OCI-LY7 (cell line): ENCODE results near the gene SRSF12. TPM values are rescaled to one million over a fixed set of nuclear protein-coding genes. Genes with fewer than 3 reads are reported as not detected.

Experiments used
- BruUV-seq: library from RNA; stranded (reverse); fragments of 400-500 nt; replicated peaks from 2 replicates; lab custom pipeline; 2021; lab: Mats Ljungman, UMichigan
- CTCF ChIA-PET: fragments of 300-600 bp; sonication (Branson Sonifier 250); formaldehyde crosslinking; loops from one replicate; lab custom pipeline; 2022; ENCODE audit warnings: antibody characterized with exemption; ENCODE audit not compliant: unreplicated experiment; lab: Charles Lee
- POLR2A ChIA-PET: fragments of 300-600 bp; sonication (Branson Sonifier 250); formaldehyde crosslinking; loops from one replicate; lab custom pipeline; 2022; ENCODE audit warnings: antibody characterized with exemption; lab: Charles Lee
- DNase-seq: peaks from one replicate; pipeline ENCODE4 v3.0.0-alpha.2; 2015; ENCODE audit warnings: low spot score
- H2AFZ ChIP-seq: fragments of 200-600 bp; sonication (generic), shearing (Covaris generic); 2 replicates; pipeline ENCODE4 v1.6.1; 2014; ENCODE audit warnings: mild to moderate bottlenecking, antibody characterized with exemption, low read length, moderate library complexity
- H3K27ac ChIP-seq: fragments of 200-600 bp; sonication (generic); 2 replicates; pipeline ENCODE4 v1.5.1; 2014; ENCODE audit warnings: mixed run types, low read depth, mild to moderate bottlenecking, moderate library complexity, low read length, inconsistent platforms; ENCODE audit not compliant: poor library complexity, severe bottlenecking
- H3K36me3 ChIP-seq: fragments of 200-600 bp; sonication (generic); 2 replicates; pipeline ENCODE4 v1.6.1; 2014; ENCODE audit warnings: mild to moderate bottlenecking, antibody characterized with exemption, low read length, moderate library complexity, mixed read lengths; ENCODE audit not compliant: insufficient read depth
- H3K4me1 ChIP-seq: fragments of 200-600 bp; sonication (generic); 2 replicates; pipeline ENCODE4 v1.5.1; 2014; ENCODE audit warnings: mild to moderate bottlenecking, low read length; ENCODE audit not compliant: insufficient read depth, poor library complexity, severe bottlenecking
- H3K4me2 ChIP-seq: fragments of 200-600 bp; sonication (generic); 2 replicates; pipeline ENCODE4 v1.6.1; 2014; ENCODE audit warnings: mild to moderate bottlenecking, low read length
- H3K4me3 ChIP-seq: fragments of 200-600 bp; sonication (generic); 2 replicates; pipeline ENCODE4 v1.5.1; 2014; ENCODE audit warnings: mild to moderate bottlenecking, low read depth, low read length; ENCODE audit not compliant: poor library complexity, severe bottlenecking
- H3K79me2 ChIP-seq: fragments of 200-600 bp; sonication (generic); 2 replicates; pipeline ENCODE4 v1.6.1; 2016; ENCODE audit warnings: low read depth, mild to moderate bottlenecking, low read length, moderate library complexity, mixed read lengths; ENCODE audit not compliant: insufficient read depth
- H3K9me2 ChIP-seq: fragments of 200-600 bp; sonication (generic); 2 replicates; pipeline ENCODE4 v1.6.1; 2016; ENCODE audit warnings: mild to moderate bottlenecking, low read length, mixed read lengths; ENCODE audit not compliant: insufficient read depth
- H3K9me3 ChIP-seq: fragments of 200-600 bp; sonication (generic); 2 replicates; pipeline ENCODE4 v1.6.1; 2014; ENCODE audit warnings: mild to moderate bottlenecking, mixed run types, low read length, mixed read lengths
- H4K20me1 ChIP-seq: fragments of 200-600 bp; sonication (generic); 2 replicates; pipeline ENCODE4 v1.6.1; 2014; ENCODE audit warnings: mild to moderate bottlenecking, antibody characterized with exemption, low read length, moderate library complexity, mixed read lengths; ENCODE audit not compliant: insufficient read depth
- CTCF ChIP-seq: fragments of 200-600 bp; sonication (generic); conservative IDR thresholded peaks from 2 replicates; pipeline ENCODE4 v1.5.1; 2014; ENCODE audit warnings: mild to moderate bottlenecking, antibody characterized with exemption, low read length, moderate library complexity, mixed read lengths
- EZH2phosphoT487 ChIP-seq: fragments of 200-600 bp; sonication (generic); IDR thresholded peaks from 2 replicates; pipeline ENCODE4 v1.6.1; 2018; ENCODE audit warnings: low read depth, borderline replicate concordance, mild to moderate bottlenecking, mixed run types, antibody characterized with exemption, low read length, moderate library complexity, mixed read lengths
- intact Hi-C: fragments of 100-400 bp; cut with micrococcal nuclease; formaldehyde crosslinking; loops from one replicate; pipeline ENCODE4 v1.10.0; 2022; ENCODE audit not compliant: unreplicated experiment
- total RNA-seq, 2 experiments: library from RNA; depleted of rRNA in 1 of 2; stranded (reverse); fragments of >200 nt in 1 of 2; shearing (Covaris generic) in 1 of 2; gene quantifications; 2 replicates each; pipeline ENCODE4 v1.2.3, GENCODE V29; 2014 to 2022

SRSF12 gene
- total RNA-seq, 2 experiments from 2014 or later: not detected

- no peaks in the 10 kb centered on the region for H3K79me2 ChIP-seq
- H3K9me2 ChIP-seq: no peaks in the 10 kb centered on the region
- no peaks in the 10 kb centered on the region for H3K4me1 ChIP-seq
- H3K4me3 ChIP-seq: no peak overlapping the region
- H4K20me1 ChIP-seq: no peaks in the 10 kb centered on the region
- no peak for DNase-seq
- no peak overlapping the region for H2AFZ ChIP-seq
- POLR2A ChIA-PET: interaction anchor here (0.6 to 1.5 kb wide), 4 partner anchors 35 to 503 kb away, joined by 3 to 4 read pairs (median 4); partner anchors contain the start of gene PM20D2
- intact Hi-C loops: no loop called here
- H3K4me2 ChIP-seq: no peak overlapping the region
- no TSS peak for BruUV-seq
- CTCF ChIA-PET: no interaction called here
- H3K27ac ChIP-seq: no peak overlapping the region
- no peaks in the 10 kb centered on the region for H3K36me3 ChIP-seq
- no peaks in the 10 kb centered on the region for H3K9me3 ChIP-seq
- TF ChIP-seq CTCF (no peak), EZH2phosphoT487 (no peak)
These were observed 7.6 kb downstream of the SRSF12 start for GRCh38 chr6:89110284-89110683.

GRCh38 chr6:89100114-89100513, 17.8 kb downstream of the SRSF12 start:
- no peak overlapping the region for H3K4me3 ChIP-seq
- no peaks in the 10 kb centered on the region for H4K20me1 ChIP-seq
- POLR2A ChIA-PET: no interaction called here
- H3K4me1 ChIP-seq: no peaks in the 10 kb centered on the region
- H3K36me3 ChIP-seq: no peaks in the 10 kb centered on the region
- H3K4me2 ChIP-seq: no peak overlapping the region
- no TSS peak for BruUV-seq
- CTCF ChIA-PET: no interaction called here
- intact Hi-C loops: no loop called here
- TF ChIP-seq CTCF: no peak
- no peak for TF ChIP-seq EZH2phosphoT487
- DNase-seq: no peak
- H3K27ac ChIP-seq: no peak overlapping the region
- no peak overlapping the region for H2AFZ ChIP-seq
- no peaks in the 10 kb centered on the region for H3K9me3 ChIP-seq
- H3K79me2 ChIP-seq: no peaks in the 10 kb centered on the region
- H3K9me2 ChIP-seq: no peaks in the 10 kb centered on the region

- Histone ChIP-seq H3K4me2 (no peak overlapping the region), H3K36me3 (no peaks in the 10 kb centered on the region), H3K27ac (no peak overlapping the region), H3K4me3 (no peak overlapping the region), H2AFZ (no peak overlapping the region), H4K20me1 (no peaks in the 10 kb centered on the region), H3K4me1 (no peaks in the 10 kb centered on the region), H3K9me2 (no peaks in the 10 kb centered on the region), H3K9me3 (no peaks in the 10 kb centered on the region), H3K79me2 (no peaks in the 10 kb centered on the region)
- intact Hi-C loops: no loop called here
- TF ChIP-seq EZH2phosphoT487 (no peak), CTCF (no peak)
- DNase-seq: no peak
- no TSS peak for BruUV-seq
- CTCF ChIA-PET: interaction anchor here (1.0 to 1.3 kb wide), 2 partner anchors 10 to 46 kb away, joined by 3 to 4 read pairs; no protein-coding TSS in a partner anchor
- POLR2A ChIA-PET: interaction anchor here (0.6 to 1.3 kb wide), 4 partner anchors 10 to 137 kb away, joined by 3 to 6 read pairs (median 4); no protein-coding TSS in a partner anchor
These were observed 19.4 kb downstream of the SRSF12 start for GRCh38 chr6:89098461-89098860.
